Prostate gland (tissue), 2 donors: ENCODE results near the gene CNKSR3. TPM values are rescaled to one million over a fixed set of nuclear protein-coding genes. Genes with fewer than 3 reads are reported as not detected.
A peak's percentile ranks its signal among the peaks of the same experiment; 100 is the strongest.

ENCODE experiments used
- DNase-seq: peaks from one replicate; pipeline ENCODE4 v3.0.0-alpha.2; 2019; ENCODE audit warnings: low spot score
- H3K27ac ChIP-seq, 2 donors: fragments of 200-600 bp; sonication (generic); 2 replicates each; pipeline ENCODE4 v1.5.1; 2017 to 2019
- H3K27me3 ChIP-seq: fragments of 200-600 bp; sonication (generic); replicated peaks from 2 replicates; pipeline ENCODE4 v1.5.1; 2019; ENCODE audit not compliant: insufficient read depth
- H3K36me3 ChIP-seq, 2 donors: fragments of 200-600 bp; sonication (generic); 1 replicate in 1 of 2; 2 replicates in 1 of 2; pipeline versions ENCODE4 v1.5.1 to v1.8.1; 2017 to 2019
- H3K4me1 ChIP-seq: fragments of 200-600 bp; sonication (generic); replicated peaks from 2 replicates; pipeline ENCODE4 v1.5.1; 2019
- H3K4me3 ChIP-seq, 2 donors: fragments of 200-600 bp; sonication (generic); 2 replicates each; pipeline ENCODE4 v1.5.1; 2017 to 2019
- H3K9me3 ChIP-seq: fragments of 200-600 bp; sonication (generic); 2 replicates; pipeline ENCODE4 v1.5.1; 2017
- CTCF ChIP-seq, 4 experiments: fragments of 200-600 bp in 2 of 4; fragments of 450-650 bp in 2 of 4; sonication (generic) in 2 of 4; IDR thresholded peaks; 1 replicate in 3 of 4; 2 replicates in 1 of 4; pipeline ENCODE4 v1.5.1; 2016 to 2019; ENCODE audit warnings: antibody characterized with exemption in 4 of 4, mild to moderate bottlenecking in 2 of 4, moderate library complexity in 2 of 4
- POLR2A ChIP-seq: fragments of 450-650 bp; IDR thresholded peaks from one replicate; pipeline ENCODE4 v1.6.1; 2016; ENCODE audit warnings: antibody characterized with exemption, mild to moderate bottlenecking
- POLR2AphosphoS5 ChIP-seq: sonication (generic); formaldehyde crosslinking; IDR thresholded peaks from one replicate; pipeline ENCODE4 v1.6.1; 2017; ENCODE audit warnings: antibody characterized with exemption
- WGBS: methylation state at CpG from one replicate; pipeline ENCODE4 v1.1.5; 2018; 5-methylcytosine and 5-hydroxymethylcytosine counted together
- intact Hi-C: fragments of 100-400 bp; cut with DNase I; formaldehyde crosslinking; loops from one replicate; pipeline ENCODE4 v1.14.2; 2022
- total RNA-seq, 2 donors: library from RNA; depleted of rRNA; stranded (reverse); fragments of >200 nt; gene quantifications; one replicate each; pipeline ENCODE4 v1.1.0, GENCODE V29; 2016

CNKSR3 gene
- total RNA-seq, 2 donors from 2014 or later = 8.7 to 23.5 TPM

- intact Hi-C loops = no loop called here
- TF ChIP-seq CTCF (IDR thresholded peaks at IDR 0.05) (no peak), POLR2A (no peak), POLR2AphosphoS5 (no peak)
- 78% methylated on average over 2 of the region's 2 CpGs for WGBS
- Histone ChIP-seq H3K27me3 (no peaks in the 10 kb centered on the region), H3K27ac (no peak overlapping the region), H3K4me3 (no peak overlapping the region), H3K4me1 (peaks cover 2% of the 10 kb centered on the region), H3K9me3 (no peaks in the 10 kb centered on the region), H3K36me3 (no peaks in the 10 kb centered on the region)
- no peak for DNase-seq
Measured at GRCh38 chr6:154461348-154461747, 49.1 kb downstream of the CNKSR3 start.

GRCh38 chr6:154460306-154461071, 50.0 kb downstream of the CNKSR3 start:
- H3K4me1 ChIP-seq = peaks cover 2% of the 10 kb centered on the region
- no peak overlapping the region for H3K27ac ChIP-seq
- no peaks in the 10 kb centered on the region for H3K27me3 ChIP-seq
- no peak for TF ChIP-seq CTCF (IDR thresholded peaks at IDR 0.05)
- TF ChIP-seq POLR2A = no peak
- no peak for TF ChIP-seq POLR2AphosphoS5
- no peak overlapping the region for H3K4me3 ChIP-seq
- 80% methylated on average over 13 of the region's 13 CpGs for WGBS
- DNase-seq = no peak
- no peaks in the 10 kb centered on the region for H3K9me3 ChIP-seq
- H3K36me3 ChIP-seq = no peaks in the 10 kb centered on the region
- intact Hi-C loops = no loop called here

DNA sequence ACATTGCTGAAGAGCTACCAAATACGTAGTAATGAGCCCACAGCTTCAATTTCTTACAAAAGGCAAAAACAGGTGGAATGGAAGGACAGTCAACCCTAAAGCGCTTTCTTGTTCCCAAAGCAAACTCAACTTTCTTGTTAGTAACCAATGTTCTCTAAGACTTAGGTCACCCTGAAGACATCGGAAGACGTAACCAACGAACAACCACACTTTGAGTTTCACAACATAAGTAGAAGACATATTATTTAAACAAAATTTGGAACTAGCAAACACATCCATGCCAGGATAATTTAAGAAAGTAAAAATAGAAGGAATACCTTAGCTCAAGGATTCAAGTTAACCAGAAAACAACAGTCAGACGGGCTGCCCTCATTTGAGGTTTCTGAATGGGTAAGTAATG, 51.0 kb downstream of the CNKSR3 start:
- 88% methylated on average over 6 of the region's 6 CpGs for WGBS
- DNase-seq = no peak
- no peaks in the 10 kb centered on the region for H3K9me3 ChIP-seq
- H3K4me1 ChIP-seq = peaks cover 2% of the 10 kb centered on the region
- TF ChIP-seq POLR2A (no peak), CTCF (IDR thresholded peaks at IDR 0.05) (no peak)
- H3K36me3 ChIP-seq = no peaks in the 10 kb centered on the region
- intact Hi-C loops = no loop called here
- H3K27ac ChIP-seq = no peak overlapping the region
- no peak overlapping the region for H3K4me3 ChIP-seq
- no peaks in the 10 kb centered on the region for H3K27me3 ChIP-seq

DNA sequence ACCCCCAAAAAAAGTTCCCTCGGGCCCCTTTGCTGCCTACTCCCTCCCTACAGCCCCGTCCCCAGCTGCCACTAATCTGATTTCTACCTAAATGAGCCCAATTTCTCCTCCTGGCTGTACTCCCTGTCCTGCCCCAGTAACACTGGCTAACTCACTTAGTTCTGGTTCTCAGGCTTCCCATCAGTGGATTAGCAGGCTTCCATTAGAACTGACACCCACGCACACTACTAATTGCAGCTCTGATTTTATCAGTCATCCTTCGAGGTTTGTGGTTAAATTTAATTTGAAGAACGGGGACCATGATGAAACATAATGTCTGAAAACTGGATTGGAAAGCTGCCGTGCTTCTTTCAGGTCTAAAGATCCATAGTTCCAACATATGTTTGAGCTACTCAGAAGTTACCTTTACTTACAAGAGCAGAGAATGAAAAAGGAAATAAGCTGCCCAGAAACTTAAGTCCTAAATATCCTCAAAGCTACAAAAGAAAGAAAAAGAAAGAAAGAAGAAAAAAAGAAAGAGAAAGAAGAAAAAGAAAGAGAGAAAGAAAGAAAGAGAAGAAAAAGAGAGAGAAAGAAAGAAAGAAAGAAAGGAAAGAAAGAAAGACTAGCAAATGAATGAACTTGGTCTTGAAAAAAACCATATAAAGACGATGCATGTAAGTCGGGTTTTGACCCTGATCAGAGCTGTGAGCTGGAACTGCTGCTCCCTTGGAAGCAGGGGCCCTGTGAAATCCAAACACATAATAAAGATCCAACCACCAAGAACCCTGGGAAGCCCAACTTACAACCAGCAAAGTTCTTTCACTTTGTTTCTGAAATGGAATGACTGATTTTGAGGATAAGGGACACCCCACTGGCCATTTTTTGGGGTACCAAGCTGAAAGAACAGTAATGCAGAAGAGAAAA, 51.7 kb downstream of the CNKSR3 start:
- no peak for TF ChIP-seq CTCF (IDR thresholded peaks at IDR 0.05)
- TF ChIP-seq POLR2AphosphoS5 = no peak
- TF ChIP-seq POLR2A = no peak
- Histone ChIP-seq H3K27me3 (no peaks in the 10 kb centered on the region), H3K9me3 (no peaks in the 10 kb centered on the region), H3K36me3 (no peaks in the 10 kb centered on the region), H3K4me3 (no peak overlapping the region), H3K4me1 (peaks cover 2% of the 10 kb centered on the region), H3K27ac (peak overlapping the region in 1 of 2 donors; percentile 19)
- intact Hi-C loops = no loop called here
- 45% methylated on average over 8 of the region's 8 CpGs for WGBS
- no peak for DNase-seq
